Endodermal cell (in vitro differentiated cells): ENCODE measurements around the gene ACACA. TPM values are rescaled to one million over a fixed set of nuclear protein-coding genes. Genes with fewer than 3 reads are reported as not detected.

Experiments
- DNase-seq: peaks from one replicate; pipeline ENCODE4 v3.0.0-alpha.2; 2017
- H3K27ac ChIP-seq: 2 replicates; pipeline ENCODE4 v1.5.1; 2013; ENCODE audit warnings: mild to moderate bottlenecking, low read depth, low read length, moderate library complexity
- H3K27me3 ChIP-seq: 2 replicates; pipeline ENCODE4 v1.6.1; 2013; ENCODE audit warnings: mild to moderate bottlenecking, low read length, moderate library complexity; ENCODE audit not compliant: insufficient read depth, control insufficient read depth, poor library complexity, severe bottlenecking
- H3K36me3 ChIP-seq: 2 replicates; pipeline ENCODE4 v1.7.0; 2013; ENCODE audit warnings: mild to moderate bottlenecking, low read length, moderate library complexity; ENCODE audit not compliant: control insufficient read depth, insufficient read depth
- H3K4me1 ChIP-seq: one replicate; pipeline ENCODE4 v1.7.0; 2013; ENCODE audit warnings: low read length; ENCODE audit not compliant: control insufficient read depth, insufficient read depth
- H3K4me3 ChIP-seq: 2 replicates; pipeline ENCODE4 v1.5.1; 2013; ENCODE audit warnings: mild to moderate bottlenecking, low read length, moderate library complexity
- H3K9ac ChIP-seq: 2 replicates; pipeline ENCODE4 v1.6.1; 2013; ENCODE audit warnings: mild to moderate bottlenecking, low read length, moderate library complexity; ENCODE audit not compliant: poor library complexity, severe bottlenecking; ENCODE audit errors: extremely low read depth
- H3K9me3 ChIP-seq: 2 replicates; pipeline ENCODE4 v1.6.1; 2013; ENCODE audit warnings: mild to moderate bottlenecking, low read length, moderate library complexity; ENCODE audit not compliant: control insufficient read depth
- H3K27ac Mint-ChIP-seq: 2 replicates; pipeline ENCODE4 v1.8.0; 2020; ENCODE audit warnings: mixed read lengths
- H3K27me3 Mint-ChIP-seq: 2 replicates; pipeline ENCODE4 v1.8.0; 2021; ENCODE audit warnings: mild to moderate bottlenecking, mixed read lengths; ENCODE audit not compliant: insufficient read depth
- H3K36me3 Mint-ChIP-seq: 2 replicates; pipeline ENCODE4 v1.8.0; 2020; ENCODE audit warnings: low read depth, mixed read lengths
- H3K4me1 Mint-ChIP-seq: 2 replicates; pipeline ENCODE4 v1.8.0; 2020; ENCODE audit warnings: mixed read lengths
- H3K4me3 Mint-ChIP-seq: 2 replicates; pipeline ENCODE4 v1.8.0; 2020; ENCODE audit warnings: mild to moderate bottlenecking, moderate library complexity, mixed read lengths
- H3K9me3 Mint-ChIP-seq: 2 replicates; pipeline ENCODE4 v1.8.0; 2020; ENCODE audit warnings: mild to moderate bottlenecking, mixed read lengths
- CTCF ChIP-seq: fragments of 200-600 bp; sonication (generic); conservative IDR thresholded peaks from 2 replicates; pipeline ENCODE4 v1.5.0; 2021; ENCODE audit warnings: antibody characterized with exemption, mild to moderate bottlenecking
- WGBS, 2 experiments: methylation state at CpG; one replicate each; pipeline versions ENCODE4 v1.1.5 to v1.1.7; 2013; ENCODE audit warnings: missing lambda C conversion rate in 2 of 2, mixed read lengths in 1 of 2; ENCODE audit not compliant: insufficient coverage in 1 of 2, insufficient read length in 1 of 2; 5-methylcytosine and 5-hydroxymethylcytosine counted together
- total RNA-seq, 2 donors: library from RNA; stranded (reverse); fragmentation: NEBNext Ultra II Directional in 1 of 2; extraction: Animal tissue kit (Norgen Biotek cat#: 25700) in 1 of 2; gene quantifications; 2 replicates in 1 of 2; 3 replicates in 1 of 2; pipeline ENCODE4 v1.2.1, GENCODE V29; 2021

Gene ACACA
- total RNA-seq, 2 donors from 2014 or later, result 66.7 to 68.6 TPM

GRCh38 chr17:37386462-37386861 lies 20.2 kb downstream of the ACACA start:
- H3K4me1 ChIP-seq, result no peaks in the 10 kb centered on the region
- no peaks in the 10 kb centered on the region for H3K36me3 ChIP-seq
- Mint-ChIP-seq H3K9me3 (no peaks in the 10 kb centered on the region), H3K4me1 (no peaks in the 10 kb centered on the region), H3K36me3 (no peaks in the 10 kb centered on the region), H3K4me3 (no peak overlapping the region), H3K27me3 (no peaks in the 10 kb centered on the region), H3K27ac (no peak overlapping the region)
- no peak overlapping the region for H3K27ac ChIP-seq
- peak; percentile 47 for TF ChIP-seq CTCF
- no peak for DNase-seq
- no peaks in the 10 kb centered on the region for H3K9me3 ChIP-seq
- 91 to 100% methylated on average over 2 to 5 of the region's 5 CpGs for WGBS, 2 experiments
- no peak overlapping the region for H3K9ac ChIP-seq
- H3K27me3 ChIP-seq, result no peaks in the 10 kb centered on the region
- H3K4me3 ChIP-seq, result no peak overlapping the region

GRCh38 chr17:37385474-37385990 lies 21.1 kb downstream of the ACACA start:
- H3K27me3 Mint-ChIP-seq, result no peaks in the 10 kb centered on the region
- no peak overlapping the region for H3K27ac Mint-ChIP-seq
- H3K9me3 ChIP-seq, result no peaks in the 10 kb centered on the region
- no peaks in the 10 kb centered on the region for H3K4me1 Mint-ChIP-seq
- H3K27ac ChIP-seq, result no peak overlapping the region
- H3K36me3 ChIP-seq, result no peaks in the 10 kb centered on the region
- no peak for TF ChIP-seq CTCF
- H3K4me1 ChIP-seq, result no peaks in the 10 kb centered on the region
- H3K9me3 Mint-ChIP-seq, result no peaks in the 10 kb centered on the region
- no peak for DNase-seq
- no peaks in the 10 kb centered on the region for H3K36me3 Mint-ChIP-seq
- no peaks in the 10 kb centered on the region for H3K27me3 ChIP-seq
- no peak overlapping the region for H3K4me3 ChIP-seq
- no peak overlapping the region for H3K9ac ChIP-seq
- H3K4me3 Mint-ChIP-seq, result no peak overlapping the region

- Histone ChIP-seq H3K27me3 (no peaks in the 10 kb centered on the region), H3K27ac (no peak overlapping the region), H3K4me3 (no peak overlapping the region), H3K4me1 (no peaks in the 10 kb centered on the region), H3K9me3 (no peaks in the 10 kb centered on the region), H3K9ac (no peak overlapping the region), H3K36me3 (no peaks in the 10 kb centered on the region)
- WGBS, 2 experiments, result 99 to 100% methylated on average over 1 to 3 of the region's 3 CpGs
- Mint-ChIP-seq H3K9me3 (no peaks in the 10 kb centered on the region), H3K27ac (no peak overlapping the region), H3K27me3 (no peaks in the 10 kb centered on the region), H3K36me3 (no peaks in the 10 kb centered on the region), H3K4me1 (no peaks in the 10 kb centered on the region), H3K4me3 (no peak overlapping the region)
- DNase-seq, result no peak
- no peak for TF ChIP-seq CTCF
Measured at GRCh38 chr17:37384560-37385149, 22.0 kb downstream of the ACACA start.
